ENCODE results near the gene RAB3C.

The RAB3C gene

GRCh38 chr5:58795327-58795726, 212.5 kb downstream of the RAB3C start:
- Mint-ChIP-seq H3K4me1 (ENCODE audit: low read depth) (no peaks in the 10 kb centered on the region), H3K4me3 (no peak overlapping the region), H3K9me3 (no peaks in the 10 kb centered on the region), H3K27ac (no peak overlapping the region), H3K36me3 (ENCODE audit: low read depth) (no peaks in the 10 kb centered on the region), H3K27me3 (no peaks in the 10 kb centered on the region)
- intact Hi-C loops (cut with micrococcal nuclease): no loop called here

- no peaks in the 10 kb centered on the region for H3K9me3 Mint-ChIP-seq
- no peaks in the 10 kb centered on the region for H3K36me3 Mint-ChIP-seq (ENCODE audit: low read depth)
- H3K27ac Mint-ChIP-seq: no peak overlapping the region
- no peak overlapping the region for H3K4me3 Mint-ChIP-seq
- H3K4me1 Mint-ChIP-seq (ENCODE audit: low read depth): no peaks in the 10 kb centered on the region
- no peaks in the 10 kb centered on the region for H3K27me3 Mint-ChIP-seq
- intact Hi-C loops (cut with micrococcal nuclease): no loop called here
Observed at GRCh38 chr5:58797021-58797420, 214.1 kb downstream of the RAB3C start.

- Mint-ChIP-seq H3K27ac (no peak overlapping the region), H3K4me3 (no peak overlapping the region), H3K4me1 (ENCODE audit: low read depth) (no peaks in the 10 kb centered on the region), H3K9me3 (no peaks in the 10 kb centered on the region), H3K27me3 (no peaks in the 10 kb centered on the region), H3K36me3 (ENCODE audit: low read depth) (no peaks in the 10 kb centered on the region)
- intact Hi-C loops (cut with micrococcal nuclease): no loop called here
Observed at GRCh38 chr5:58800356-58800755, 217.5 kb downstream of the RAB3C start.

- no peak overlapping the region for H3K4me3 Mint-ChIP-seq
Observed at GRCh38 chr5:58800861-58801540, 218.1 kb downstream of the RAB3C start.

GRCh38 chr5:58803056-58803455, 220.2 kb downstream of the RAB3C start:
- Mint-ChIP-seq H3K9me3 (no peaks in the 10 kb centered on the region), H3K36me3 (ENCODE audit: low read depth) (no peaks in the 10 kb centered on the region), H3K4me3 (no peak overlapping the region), H3K27ac (no peak overlapping the region), H3K4me1 (ENCODE audit: low read depth) (no peaks in the 10 kb centered on the region), H3K27me3 (no peaks in the 10 kb centered on the region)
- intact Hi-C loops (cut with micrococcal nuclease): no loop called here

More at GRCh38 chr5:58800861-58801540, 218.1 kb downstream of the RAB3C start:
- no peaks in the 10 kb centered on the region for H3K36me3 Mint-ChIP-seq (ENCODE audit: low read depth)
- H3K27ac Mint-ChIP-seq: no peak overlapping the region
- H3K4me1 Mint-ChIP-seq (ENCODE audit: low read depth): no peaks in the 10 kb centered on the region
- intact Hi-C loops (cut with micrococcal nuclease): no loop called here
- no peaks in the 10 kb centered on the region for H3K27me3 Mint-ChIP-seq
- H3K9me3 Mint-ChIP-seq: no peaks in the 10 kb centered on the region

- Mint-ChIP-seq H3K4me3 (no peak overlapping the region), H3K9me3 (no peaks in the 10 kb centered on the region), H3K36me3 (ENCODE audit: low read depth) (no peaks in the 10 kb centered on the region), H3K27ac (no peak overlapping the region), H3K4me1 (ENCODE audit: low read depth) (no peaks in the 10 kb centered on the region), H3K27me3 (no peaks in the 10 kb centered on the region)
- intact Hi-C loops (cut with micrococcal nuclease): no loop called here
Observed at GRCh38 chr5:58804291-58804690, 221.4 kb downstream of the RAB3C start.

- H3K4me3 Mint-ChIP-seq: no peak overlapping the region
- H3K36me3 Mint-ChIP-seq (ENCODE audit: low read depth): no peaks in the 10 kb centered on the region
- H3K4me1 Mint-ChIP-seq (ENCODE audit: low read depth): no peaks in the 10 kb centered on the region
- no peaks in the 10 kb centered on the region for H3K27me3 Mint-ChIP-seq
- no peaks in the 10 kb centered on the region for H3K9me3 Mint-ChIP-seq
- intact Hi-C loops (cut with micrococcal nuclease): no loop called here
- H3K27ac Mint-ChIP-seq: no peak overlapping the region
Observed at GRCh38 chr5:58810086-58810485, 227.2 kb downstream of the RAB3C start.

- Mint-ChIP-seq H3K27ac (no peak overlapping the region), H3K36me3 (ENCODE audit: low read depth) (no peaks in the 10 kb centered on the region), H3K9me3 (no peaks in the 10 kb centered on the region), H3K4me3 (no peak overlapping the region), H3K4me1 (ENCODE audit: low read depth) (no peaks in the 10 kb centered on the region), H3K27me3 (no peaks in the 10 kb centered on the region)
- intact Hi-C loops (cut with micrococcal nuclease): no loop called here
Observed at GRCh38 chr5:58813855-58814254, 231.0 kb downstream of the RAB3C start.

- intact Hi-C loops (cut with micrococcal nuclease): no loop called here
- no peak overlapping the region for H3K27ac Mint-ChIP-seq
Observed at GRCh38 chr5:58816181-58816731, 233.4 kb downstream of the RAB3C start.

GRCh38 chr5:58818465-58818864, 235.6 kb downstream of the RAB3C start:
- Mint-ChIP-seq H3K27me3 (no peaks in the 10 kb centered on the region), H3K36me3 (ENCODE audit: low read depth) (no peaks in the 10 kb centered on the region), H3K27ac (no peak overlapping the region), H3K4me1 (ENCODE audit: low read depth) (no peaks in the 10 kb centered on the region), H3K4me3 (no peak overlapping the region), H3K9me3 (no peaks in the 10 kb centered on the region)
- intact Hi-C loops (cut with micrococcal nuclease): no loop called here

More at GRCh38 chr5:58816181-58816731, 233.4 kb downstream of the RAB3C start:
- H3K36me3 Mint-ChIP-seq (ENCODE audit: low read depth): no peaks in the 10 kb centered on the region
- H3K27me3 Mint-ChIP-seq: no peaks in the 10 kb centered on the region
- no peak overlapping the region for H3K4me3 Mint-ChIP-seq
- no peaks in the 10 kb centered on the region for H3K4me1 Mint-ChIP-seq (ENCODE audit: low read depth)
- H3K9me3 Mint-ChIP-seq: no peaks in the 10 kb centered on the region

- intact Hi-C loops (cut with micrococcal nuclease): no loop called here
- H3K4me1 Mint-ChIP-seq (ENCODE audit: low read depth): no peaks in the 10 kb centered on the region
- H3K36me3 Mint-ChIP-seq (ENCODE audit: low read depth): no peaks in the 10 kb centered on the region
- H3K27ac Mint-ChIP-seq: no peak overlapping the region
- peaks cover 1% of the 10 kb centered on the region for H3K27me3 Mint-ChIP-seq
- no peaks in the 10 kb centered on the region for H3K9me3 Mint-ChIP-seq
- H3K4me3 Mint-ChIP-seq: no peak overlapping the region
Observed at GRCh38 chr5:58825441-58825840, 242.6 kb downstream of the RAB3C start.

- intact Hi-C loops (cut with micrococcal nuclease): no loop called here
- Mint-ChIP-seq H3K27ac (no peak overlapping the region), H3K4me3 (no peak overlapping the region), H3K4me1 (ENCODE audit: low read depth) (no peaks in the 10 kb centered on the region), H3K9me3 (no peaks in the 10 kb centered on the region), H3K36me3 (ENCODE audit: low read depth) (no peaks in the 10 kb centered on the region), H3K27me3 (peaks cover 1% of the 10 kb centered on the region)
Observed at GRCh38 chr5:58825899-58826298, 243.0 kb downstream of the RAB3C start.

- intact Hi-C loops (cut with micrococcal nuclease): no loop called here
- no peaks in the 10 kb centered on the region for H3K36me3 Mint-ChIP-seq (ENCODE audit: low read depth)
Observed at GRCh38 chr5:58827463-58827862, 244.6 kb downstream of the RAB3C start.

GRCh38 chr5:58828258-58828657, 245.4 kb downstream of the RAB3C start:
- no peaks in the 10 kb centered on the region for H3K36me3 Mint-ChIP-seq (ENCODE audit: low read depth)
- no peak overlapping the region for H3K4me3 Mint-ChIP-seq
- peaks cover 1% of the 10 kb centered on the region for H3K27me3 Mint-ChIP-seq
- intact Hi-C loops (cut with micrococcal nuclease): no loop called here
- H3K9me3 Mint-ChIP-seq: no peaks in the 10 kb centered on the region
- no peaks in the 10 kb centered on the region for H3K4me1 Mint-ChIP-seq (ENCODE audit: low read depth)
- no peak overlapping the region for H3K27ac Mint-ChIP-seq

More at GRCh38 chr5:58827463-58827862, 244.6 kb downstream of the RAB3C start:
- Mint-ChIP-seq H3K27ac (no peak overlapping the region), H3K4me3 (no peak overlapping the region), H3K27me3 (peaks cover 1% of the 10 kb centered on the region), H3K4me1 (ENCODE audit: low read depth) (no peaks in the 10 kb centered on the region), H3K9me3 (no peaks in the 10 kb centered on the region)

Measured in dendritic cell treated with granulocyte-macrophage colony-stimulating factor and Interleukin-4, amounts not matched to agents 40 ng/mL and 50 ng/mL, for 4 days (primary cell).